Measurements from ENCODE around the gene EPX. TPM values are rescaled to one million over a fixed set of nuclear protein-coding genes. Genes with fewer than 3 reads are reported as not detected.

The EPX gene
- total RNA-seq, 1 donor from 2014 or later = not detected

DNA sequence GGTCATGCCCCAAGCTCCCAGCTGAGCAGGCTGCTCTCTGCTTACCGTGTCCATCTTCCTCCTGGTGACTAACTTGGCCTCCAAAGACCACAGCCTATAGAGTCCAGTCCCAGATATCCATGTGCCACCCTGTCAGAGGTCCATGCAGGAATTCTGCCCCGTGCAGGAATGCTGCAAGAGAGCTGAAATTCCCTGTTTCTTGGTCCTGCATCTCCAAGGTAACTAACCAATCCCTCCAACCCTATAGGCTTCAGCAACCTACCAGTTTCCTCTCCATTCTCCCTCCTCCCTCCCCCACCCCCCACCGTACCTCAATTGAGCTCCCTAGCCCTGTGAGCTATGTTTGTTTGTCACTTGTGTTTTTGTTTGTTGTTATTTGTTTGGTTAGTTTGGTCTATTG lies 36.2 kb downstream of the EPX start:
- H3K36me3 Mint-ChIP-seq (ENCODE audit: low read depth) = no peaks in the 10 kb centered on the region
- H3K4me3 Mint-ChIP-seq = no peak overlapping the region
- TF ChIP-seq, protein P1, sequence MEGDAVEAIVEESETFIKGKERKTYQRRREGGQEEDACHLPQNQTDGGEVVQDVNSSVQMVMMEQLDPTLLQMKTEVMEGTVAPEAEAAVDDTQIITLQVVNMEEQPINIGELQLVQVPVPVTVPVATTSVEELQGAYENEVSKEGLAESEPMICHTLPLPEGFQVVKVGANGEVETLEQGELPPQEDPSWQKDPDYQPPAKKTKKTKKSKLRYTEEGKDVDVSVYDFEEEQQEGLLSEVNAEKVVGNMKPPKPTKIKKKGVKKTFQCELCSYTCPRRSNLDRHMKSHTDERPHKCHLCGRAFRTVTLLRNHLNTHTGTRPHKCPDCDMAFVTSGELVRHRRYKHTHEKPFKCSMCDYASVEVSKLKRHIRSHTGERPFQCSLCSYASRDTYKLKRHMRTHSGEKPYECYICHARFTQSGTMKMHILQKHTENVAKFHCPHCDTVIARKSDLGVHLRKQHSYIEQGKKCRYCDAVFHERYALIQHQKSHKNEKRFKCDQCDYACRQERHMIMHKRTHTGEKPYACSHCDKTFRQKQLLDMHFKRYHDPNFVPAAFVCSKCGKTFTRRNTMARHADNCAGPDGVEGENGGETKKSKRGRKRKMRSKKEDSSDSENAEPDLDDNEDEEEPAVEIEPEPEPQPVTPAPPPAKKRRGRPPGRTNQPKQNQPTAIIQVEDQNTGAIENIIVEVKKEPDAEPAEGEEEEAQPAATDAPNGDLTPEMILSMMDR (conservative IDR thresholded peaks at IDR 0.05) = no peak
- peaks cover 45% of the 10 kb centered on the region for H3K27me3 Mint-ChIP-seq (ENCODE audit: low read depth)
- H3K27ac Mint-ChIP-seq (ENCODE audit: unreplicated experiment) = no peak overlapping the region
- no peaks in the 10 kb centered on the region for H3K9me3 Mint-ChIP-seq
- no peaks in the 10 kb centered on the region for H3K4me1 Mint-ChIP-seq
- no peak for DNase-seq (ENCODE audit: low read depth, low spot score)

DNA sequence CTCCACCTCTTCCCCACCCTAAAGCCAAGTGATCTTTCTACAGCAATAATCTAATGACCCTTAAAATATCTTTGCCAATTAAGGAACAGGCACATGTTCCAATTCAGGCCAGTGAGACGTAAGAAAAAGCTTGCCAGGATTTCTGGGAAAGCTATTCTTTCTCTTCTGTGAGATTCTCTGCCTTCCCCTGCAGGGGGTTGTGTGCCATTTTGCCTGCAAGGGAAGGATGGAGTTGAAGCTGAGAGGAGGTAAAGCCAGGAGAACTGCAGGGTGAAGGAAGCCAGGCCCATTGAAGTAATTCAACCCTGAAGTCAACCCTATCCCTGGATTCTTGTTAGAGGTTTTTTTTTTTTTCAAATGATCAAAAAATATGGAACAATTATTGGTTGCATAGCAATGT lies 36.9 kb downstream of the EPX start:
- Mint-ChIP-seq H3K27me3 (ENCODE audit: low read depth) (peaks cover 47% of the 10 kb centered on the region), H3K27ac (ENCODE audit: unreplicated experiment) (no peak overlapping the region)

DNA sequence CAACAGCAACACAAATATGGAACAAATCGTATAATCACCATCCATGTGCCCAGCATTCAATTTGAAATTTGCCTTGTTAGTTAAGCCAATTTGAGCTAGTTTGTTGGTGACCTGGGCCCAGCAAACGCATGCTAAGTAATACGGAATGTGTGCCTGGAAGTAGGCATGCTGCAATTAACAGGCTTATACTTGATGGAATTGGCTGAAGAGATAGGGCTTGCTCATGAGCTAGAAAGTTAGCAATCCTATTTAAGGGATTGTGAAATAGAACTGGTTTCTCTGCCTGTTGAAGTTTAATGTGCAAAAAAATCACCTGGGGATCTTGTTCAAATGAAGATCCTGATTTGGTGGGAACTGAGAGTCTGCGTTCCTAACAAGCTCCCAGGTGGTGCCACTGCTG lies 37.4 kb downstream of the EPX start:
- Mint-ChIP-seq H3K4me1 (no peaks in the 10 kb centered on the region), H3K9me3 (no peaks in the 10 kb centered on the region), H3K36me3 (ENCODE audit: low read depth) (no peaks in the 10 kb centered on the region), H3K4me3 (no peak overlapping the region), H3K27ac (ENCODE audit: unreplicated experiment) (no peak overlapping the region), H3K27me3 (ENCODE audit: low read depth) (peaks cover 50% of the 10 kb centered on the region)
- DNase-seq (ENCODE audit: low read depth, low spot score) = no peak
- TF ChIP-seq, protein P1 (conservative IDR thresholded peaks at IDR 0.05) = no peak

More for the DNA sequence above, 36.9 kb downstream of the EPX start:
- no peaks in the 10 kb centered on the region for H3K4me1 Mint-ChIP-seq
- no peaks in the 10 kb centered on the region for H3K36me3 Mint-ChIP-seq (ENCODE audit: low read depth)
- no peak for DNase-seq (ENCODE audit: low read depth, low spot score)
- TF ChIP-seq, protein P1 (conservative IDR thresholded peaks at IDR 0.05) = no peak
- H3K9me3 Mint-ChIP-seq = no peaks in the 10 kb centered on the region
- H3K4me3 Mint-ChIP-seq = no peak overlapping the region

DNA sequence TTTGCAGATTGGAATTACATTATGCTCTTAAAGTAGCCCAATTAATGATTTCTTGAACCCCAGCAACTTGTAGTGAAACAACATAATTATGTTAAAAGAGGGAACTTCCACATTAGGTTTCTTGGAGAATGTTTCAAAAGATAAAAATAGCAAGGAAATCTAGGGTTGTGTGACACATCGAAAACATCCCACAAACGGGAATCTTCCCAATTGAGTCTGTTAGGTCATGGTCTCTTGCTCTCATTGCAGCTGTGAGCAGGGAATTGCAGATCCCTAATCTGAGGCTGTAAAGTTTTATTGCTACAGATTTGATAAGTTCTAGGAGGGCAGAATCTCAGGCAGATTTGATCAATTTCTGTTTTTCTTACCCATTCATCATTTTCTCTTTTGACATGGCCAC lies 39.1 kb downstream of the EPX start:
- no peak overlapping the region for H3K4me3 Mint-ChIP-seq

DNA sequence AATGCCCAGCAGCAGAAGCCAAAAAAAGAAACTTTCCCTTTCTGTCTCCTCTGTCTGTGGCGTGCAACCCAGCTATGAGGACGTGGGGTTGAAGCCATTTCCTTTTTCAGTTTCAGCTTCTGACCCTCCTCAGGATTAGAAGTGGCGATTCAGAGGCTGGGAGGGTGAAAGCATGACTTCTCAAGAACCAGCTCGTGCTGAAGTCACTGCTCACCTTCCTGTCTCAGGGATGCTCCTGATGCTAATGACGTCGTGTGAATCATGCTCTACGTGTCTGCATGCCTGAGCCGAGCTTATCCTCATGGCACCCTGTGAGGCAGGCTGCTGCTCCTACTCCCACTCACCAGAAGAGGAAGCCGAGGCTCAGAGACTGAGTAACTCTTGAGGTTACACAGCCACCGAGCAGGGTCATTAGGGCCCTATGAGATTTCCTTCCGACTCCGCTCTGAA lies 40.2 kb downstream of the EPX start:
- H3K9me3 Mint-ChIP-seq = no peaks in the 10 kb centered on the region
- no peaks in the 10 kb centered on the region for H3K4me1 Mint-ChIP-seq
- DNase-seq (ENCODE audit: low read depth, low spot score) = no peak
- no peaks in the 10 kb centered on the region for H3K36me3 Mint-ChIP-seq (ENCODE audit: low read depth)
- no peak overlapping the region for H3K27ac Mint-ChIP-seq (ENCODE audit: unreplicated experiment)
- TF ChIP-seq, protein P1 (conservative IDR thresholded peaks at IDR 0.05) = no peak
- H3K4me3 Mint-ChIP-seq = no peak overlapping the region
- H3K27me3 Mint-ChIP-seq (ENCODE audit: low read depth) = peaks cover 75% of the 10 kb centered on the region

More for the DNA sequence above, 39.1 kb downstream of the EPX start:
- H3K27ac Mint-ChIP-seq (ENCODE audit: unreplicated experiment) = no peak overlapping the region
- TF ChIP-seq, protein P1 (conservative IDR thresholded peaks at IDR 0.05) = no peak
- H3K36me3 Mint-ChIP-seq (ENCODE audit: low read depth) = no peaks in the 10 kb centered on the region
- peaks cover 64% of the 10 kb centered on the region for H3K27me3 Mint-ChIP-seq (ENCODE audit: low read depth)
- H3K9me3 Mint-ChIP-seq = no peaks in the 10 kb centered on the region
- H3K4me1 Mint-ChIP-seq = no peaks in the 10 kb centered on the region
- DNase-seq (ENCODE audit: low read depth, low spot score) = no peak

DNA sequence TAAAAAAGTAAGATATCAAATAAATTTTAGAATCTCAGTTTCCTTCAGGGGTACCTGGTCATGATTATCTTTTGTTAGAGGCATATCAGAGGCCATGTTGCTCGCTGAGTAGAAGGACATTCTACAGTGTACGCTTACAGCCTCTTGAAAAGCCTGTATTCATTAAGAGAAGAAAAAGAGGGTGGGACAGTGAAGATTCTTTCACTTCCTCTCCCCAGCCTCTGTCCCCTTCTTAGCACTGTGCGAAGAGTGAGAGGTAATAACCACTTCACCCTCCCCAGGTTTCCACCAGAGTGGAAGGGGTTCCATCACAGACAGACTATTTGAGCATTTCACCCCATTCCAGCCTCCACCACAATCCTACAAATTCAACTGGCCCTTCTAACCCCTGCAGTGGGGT lies 41.0 kb downstream of the EPX start:
- Mint-ChIP-seq H3K27ac (ENCODE audit: unreplicated experiment) (no peak overlapping the region), H3K36me3 (ENCODE audit: low read depth) (no peaks in the 10 kb centered on the region), H3K27me3 (ENCODE audit: low read depth) (peaks cover 77% of the 10 kb centered on the region), H3K4me1 (no peaks in the 10 kb centered on the region), H3K4me3 (no peak overlapping the region), H3K9me3 (no peaks in the 10 kb centered on the region)
- no peak for DNase-seq (ENCODE audit: low read depth, low spot score)
- TF ChIP-seq, protein P1 (conservative IDR thresholded peaks at IDR 0.05) = no peak

All from neural crest cell (in vitro differentiated cells).